GM21381 (cell line): Measurements from ENCODE around the gene SMIM41.

Experiments used
- ATAC-seq: cut with Tn5 transposase; IDR thresholded peaks from one replicate; pipeline ENCODE4 v1.9.1; 2021; ENCODE audit warnings: mild to moderate bottlenecking, moderate library complexity; ENCODE audit not compliant: unreplicated experiment

SMIM41 gene

GRCh38 chr12:52120951-52121823 lies 41.7 kb downstream of the SMIM41 start:
- ATAC-seq: no peak

GRCh38 chr12:52121824-52122539 lies 42.5 kb downstream of the SMIM41 start:
- ATAC-seq: no peak

DNA sequence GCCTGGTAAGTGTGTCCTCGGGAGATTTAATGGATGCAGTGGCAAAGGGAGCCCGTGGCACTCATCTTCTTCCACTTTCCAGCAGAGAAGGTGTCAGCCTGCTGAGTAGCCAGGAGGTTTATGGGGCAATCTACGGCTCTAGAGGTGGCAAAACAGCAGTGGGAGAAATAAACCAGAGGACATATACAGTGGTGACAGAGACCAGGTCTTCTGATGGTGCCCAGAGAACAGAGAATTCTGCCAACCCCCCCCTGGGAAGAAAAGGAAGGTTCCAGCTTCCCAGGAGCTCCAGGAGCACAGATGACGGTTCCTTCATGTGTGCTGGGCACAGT lies 43.0 kb downstream of the SMIM41 start:
- no peak for ATAC-seq

- no peak for ATAC-seq
These were observed 43.4 kb downstream of the SMIM41 start for GRCh38 chr12:52122904-52123303.

GRCh38 chr12:52123487-52124186 lies 44.1 kb downstream of the SMIM41 start:
- ATAC-seq: no peak

DNA sequence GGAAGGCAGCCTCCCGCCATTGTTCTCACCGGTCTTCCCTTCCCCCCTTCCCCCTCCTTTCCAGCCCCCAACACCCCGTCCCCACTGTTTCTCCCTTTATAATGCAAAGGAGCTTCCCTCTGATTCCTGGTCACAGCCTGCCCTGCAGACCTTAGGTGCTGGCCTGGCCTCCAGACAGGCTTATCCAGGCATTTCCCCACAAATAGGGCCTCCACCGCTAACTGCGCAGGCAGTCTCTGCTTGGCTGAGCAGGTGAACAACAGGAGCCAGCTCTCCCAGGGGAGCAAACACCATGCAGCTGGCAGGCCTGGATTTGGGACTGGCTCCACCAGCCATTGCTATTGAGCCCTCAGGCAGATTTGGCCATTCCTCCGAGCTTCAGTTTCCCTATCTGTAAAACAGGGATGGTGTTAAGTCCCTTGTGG lies 46.0 kb downstream of the SMIM41 start:
- no peak for ATAC-seq

GRCh38 chr12:52126050-52126604 lies 46.6 kb downstream of the SMIM41 start:
- ATAC-seq: no peak

DNA sequence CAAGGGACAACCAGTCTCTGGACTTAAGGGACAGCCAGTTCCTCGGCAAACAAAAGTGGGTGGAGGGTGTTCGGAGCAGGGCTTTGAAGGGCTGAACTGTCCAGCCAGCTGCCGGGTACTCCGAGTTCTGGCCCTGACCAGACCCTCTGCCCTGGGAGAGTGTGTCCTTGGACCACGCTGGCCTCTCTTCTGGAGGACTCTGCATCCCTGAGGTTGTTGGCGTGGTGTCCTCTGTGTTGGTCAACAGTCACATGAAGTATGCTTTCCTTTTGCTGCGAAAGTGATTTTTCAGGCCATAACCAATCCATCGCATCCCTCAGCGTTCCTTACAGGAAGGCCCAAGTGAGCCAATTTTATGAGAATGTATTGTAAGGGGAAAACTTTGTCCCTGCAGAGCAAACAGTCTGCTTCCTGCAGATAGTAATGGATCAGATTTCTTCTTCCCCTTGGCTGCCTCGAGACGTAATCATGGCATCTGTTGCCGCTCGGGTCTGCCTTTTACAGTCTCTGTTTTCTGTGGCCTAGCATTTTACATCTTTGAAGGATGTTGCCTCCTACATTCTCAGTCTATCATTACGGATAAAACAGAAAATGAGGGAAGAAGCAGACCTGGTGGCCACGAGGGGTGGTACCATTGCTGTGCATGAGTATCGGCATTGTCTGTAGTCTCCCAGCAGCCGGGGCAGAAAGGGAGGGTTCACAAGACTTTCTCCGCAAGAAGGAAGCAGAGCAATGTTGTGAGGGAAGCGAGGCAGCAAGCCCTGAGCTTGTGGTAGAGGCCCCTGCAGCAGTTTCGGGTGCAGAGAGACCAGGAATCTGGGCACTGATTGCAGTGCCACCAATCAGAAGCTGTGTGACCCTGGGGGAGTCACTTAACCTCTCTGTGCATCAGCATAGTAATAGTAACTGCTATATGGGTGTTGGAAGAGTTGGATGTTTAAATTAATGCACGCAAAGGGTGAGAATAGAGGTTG lies 47.4 kb downstream of the SMIM41 start:
- no peak for ATAC-seq

DNA sequence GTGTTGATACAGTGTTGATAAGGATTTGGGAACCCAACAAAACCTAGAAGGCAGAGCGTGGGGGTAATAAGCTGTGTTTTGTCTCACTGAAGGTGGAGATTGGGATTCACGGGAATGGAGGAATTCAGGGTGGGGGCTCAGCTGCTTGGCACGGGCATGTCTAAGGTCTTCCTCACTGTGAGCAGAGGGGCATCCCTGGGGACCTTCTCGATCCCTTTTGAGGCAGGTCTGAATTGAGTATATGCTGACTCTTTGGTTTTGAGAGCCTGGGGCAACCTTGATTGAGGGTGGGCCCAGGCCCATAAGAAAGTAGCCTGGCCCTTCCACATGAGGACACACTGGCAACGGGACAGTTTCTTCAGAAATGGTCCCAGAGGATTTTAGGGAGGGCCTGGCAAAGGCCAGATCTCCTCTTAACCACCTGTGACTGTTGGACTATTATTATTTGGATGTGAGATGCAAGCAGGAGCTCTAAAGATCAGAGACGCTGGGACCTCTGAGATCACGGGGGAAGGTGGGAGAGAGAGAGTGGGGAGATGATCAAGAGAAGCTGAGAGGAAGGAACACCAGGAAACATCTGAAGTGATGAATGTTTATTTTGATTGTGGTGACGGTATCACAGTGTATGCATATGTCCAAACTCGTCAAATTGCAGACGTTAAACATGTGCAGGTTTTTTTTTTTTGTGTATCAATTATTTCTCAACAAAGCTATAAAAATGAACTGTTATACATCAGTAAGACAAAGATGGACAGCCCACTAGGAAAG lies 48.4 kb downstream of the SMIM41 start:
- no peak for ATAC-seq

GRCh38 chr12:52130711-52131110 lies 51.2 kb downstream of the SMIM41 start:
- no peak for ATAC-seq

DNA sequence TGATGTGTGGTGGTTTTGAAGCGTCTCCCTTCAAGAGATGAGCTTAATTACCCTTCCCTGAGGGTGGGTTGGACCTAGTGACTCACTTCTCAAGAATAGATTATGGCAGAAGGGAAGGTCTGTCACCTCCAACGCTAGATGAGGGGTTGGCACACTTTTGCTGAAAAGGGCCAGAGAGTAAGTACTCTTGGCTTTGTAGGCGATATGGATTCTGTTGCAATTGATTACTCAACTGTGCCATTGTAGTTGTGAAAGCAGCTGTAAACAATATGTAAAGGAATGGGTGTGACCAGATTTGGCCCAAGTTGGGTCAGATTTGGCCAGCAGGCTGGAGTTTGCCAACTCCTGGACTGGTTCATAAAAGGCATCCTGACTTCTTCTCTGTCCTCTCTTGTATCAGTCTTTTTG lies 53.3 kb downstream of the SMIM41 start:
- ATAC-seq: no peak

GRCh38 chr12:52137746-52138145 lies 58.2 kb downstream of the SMIM41 start:
- ATAC-seq: no peak

DNA sequence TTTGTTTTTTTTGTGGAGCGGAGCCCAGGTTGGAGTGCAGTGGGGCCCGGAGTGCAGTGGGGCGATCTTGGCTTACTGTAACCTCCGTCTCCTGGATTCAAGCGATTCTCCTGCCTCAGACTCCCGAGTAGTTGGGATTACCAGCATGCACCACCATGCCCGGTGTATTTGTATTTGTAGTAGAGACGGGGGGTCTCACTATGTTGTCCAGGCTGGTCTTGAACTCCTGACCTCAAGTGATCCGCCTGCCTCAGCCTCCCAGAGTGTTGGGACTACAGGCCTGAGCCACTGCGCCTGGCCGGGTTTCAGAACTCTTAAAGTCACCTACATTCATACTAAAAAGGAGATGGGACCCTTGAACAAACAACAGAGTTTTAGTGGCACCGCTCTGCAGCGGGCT lies 59.6 kb downstream of the SMIM41 start:
- ATAC-seq: no peak

DNA sequence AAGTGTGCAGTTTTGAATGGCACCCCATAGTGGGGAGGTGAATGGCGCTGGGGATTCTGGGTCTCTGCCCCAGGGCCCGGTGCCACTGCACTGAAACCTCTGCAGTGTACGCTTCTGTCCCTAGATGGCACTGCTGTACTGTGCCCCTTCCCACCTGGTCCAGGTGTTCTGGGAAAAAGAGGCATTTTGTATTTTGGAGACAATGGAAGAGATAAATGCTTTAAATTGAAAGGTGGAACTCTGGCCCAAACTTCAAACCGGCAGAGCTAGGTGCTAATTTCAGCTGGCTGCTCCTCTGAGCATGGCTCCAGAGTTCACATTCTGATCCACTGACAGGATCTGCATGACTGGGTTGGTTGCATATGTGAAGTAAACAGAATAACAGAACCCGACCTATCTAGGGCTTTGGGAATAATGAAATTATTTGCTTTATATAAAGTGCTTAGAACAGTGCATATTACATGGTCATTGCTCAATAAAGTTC lies 60.1 kb downstream of the SMIM41 start:
- no peak for ATAC-seq

DNA sequence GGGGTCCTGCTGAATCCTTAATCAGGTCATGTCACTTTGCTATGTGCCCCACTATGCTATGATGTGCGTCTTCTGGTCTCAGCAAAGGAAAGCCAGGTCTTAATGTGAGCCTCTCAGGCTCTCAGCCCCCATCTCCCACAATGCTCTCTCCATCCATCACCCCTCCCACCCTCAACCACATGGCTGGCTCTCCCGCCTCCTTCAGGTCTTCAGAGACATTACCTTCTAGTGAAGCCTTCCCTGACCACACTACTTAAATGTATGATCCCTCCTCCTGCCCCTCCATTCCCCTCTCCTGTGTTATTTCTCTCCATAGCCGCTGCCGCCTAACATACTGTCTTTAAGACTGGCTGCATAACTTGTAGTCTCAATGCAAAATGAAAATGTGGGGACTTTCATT lies 61.8 kb downstream of the SMIM41 start:
- no peak for ATAC-seq

GRCh38 chr12:52141875-52142274 lies 62.4 kb downstream of the SMIM41 start:
- ATAC-seq: no peak

DNA sequence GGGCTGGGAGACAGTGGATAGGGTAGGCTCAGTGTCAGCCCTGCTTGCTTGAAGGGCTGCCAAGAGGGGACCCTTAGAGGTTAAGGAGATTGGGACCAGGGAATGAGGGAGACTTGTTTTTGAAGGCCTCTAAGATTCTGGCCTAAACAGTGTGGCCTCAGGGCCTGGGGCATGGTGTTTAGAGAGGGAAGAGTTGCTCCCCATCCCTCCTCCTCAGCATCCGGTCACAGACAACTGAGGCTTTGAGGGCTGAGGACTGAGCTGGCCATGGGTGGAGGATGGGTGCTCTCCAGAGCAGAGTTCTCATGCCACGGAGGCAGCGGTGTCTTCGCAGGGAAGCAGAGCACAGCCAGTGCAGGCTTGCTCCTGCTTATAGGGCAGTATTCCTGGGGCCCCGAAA lies 62.9 kb downstream of the SMIM41 start:
- no peak for ATAC-seq

DNA sequence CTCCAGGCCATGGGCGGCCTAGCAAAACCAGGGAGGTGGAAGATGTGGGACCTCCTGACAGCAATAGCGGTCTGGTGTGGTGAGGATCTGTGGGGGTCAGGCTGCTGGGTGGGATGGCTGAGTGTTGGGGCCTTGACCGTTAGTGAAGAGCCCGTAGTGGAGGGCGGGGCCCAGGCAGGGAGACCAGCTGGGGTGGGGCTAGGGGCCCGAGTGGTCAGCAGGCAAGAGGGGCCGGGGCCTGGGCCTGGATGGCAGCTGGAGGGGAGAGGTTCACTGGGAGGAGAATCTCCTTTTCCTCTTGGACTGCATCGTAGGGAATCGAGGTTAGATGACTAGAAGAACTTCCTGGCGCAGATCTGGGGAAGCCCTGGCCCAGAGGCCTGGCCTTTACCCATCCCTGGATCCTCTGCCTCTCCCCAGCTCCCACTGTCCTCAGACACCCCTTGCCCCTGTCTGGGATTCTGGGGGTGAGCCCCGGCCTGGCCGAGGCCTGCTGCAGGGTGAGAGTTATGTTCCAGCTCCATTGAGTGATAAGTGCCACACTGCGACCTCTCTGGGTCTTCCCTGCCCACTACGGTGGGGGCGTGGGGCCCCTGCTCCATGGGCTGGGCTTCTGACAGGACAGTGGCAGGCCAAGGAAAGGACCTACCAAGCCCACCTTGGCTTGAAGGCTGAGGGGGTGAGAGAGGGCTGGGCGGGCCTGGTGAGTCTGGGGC lies 65.2 kb downstream of the SMIM41 start:
- ATAC-seq: no peak
